ENCODE measurements around the gene SLTM. TPM values are rescaled to one million over a fixed set of nuclear protein-coding genes. Genes with fewer than 3 reads are reported as not detected.

Gene SLTM
- 75.5 to 88.1 TPM (median 77.0 TPM) in 5 replicates for total RNA-seq (2022; extraction: Qiagen RNA extraction; ENCODE audit: low read depth)

GRCh38 chr15:58933281-58934113 lies at the start of gene SLTM:
TSS of gene SLTM (minus strand) at chr15:58933679. CDS start at chr15:58933565, 114 bp downstream.

Other genes starting within 250 kb of the SLTM start
- gene ADAM10, start 184.0 kb downstream of the SLTM start, total RNA-seq (2022; extraction: Qiagen RNA extraction; ENCODE audit: low read depth), result 89.5 to 145 TPM (median 129 TPM) in 5 replicates
- gene MINDY2, start 162.4 kb downstream of the SLTM start, total RNA-seq (2022; extraction: Qiagen RNA extraction; ENCODE audit: low read depth), result 2.1 to 7.7 TPM (median 4.9 TPM) in 5 replicates
- 20.4 to 34.0 TPM (median 24.8 TPM) in 5 replicates for gene RNF111, start 54.0 kb upstream of the SLTM start, total RNA-seq (2022; extraction: Qiagen RNA extraction; ENCODE audit: low read depth)
- 90.0 to 125 TPM (median 98.5 TPM) in 5 replicates for gene CCNB2, start 171.5 kb upstream of the SLTM start, total RNA-seq (2022; extraction: Qiagen RNA extraction; ENCODE audit: low read depth)

Data from A549 treated with ZK216348 at 1 μM for 4 hours (cell line).